MM.1S (cell line): Measurements from ENCODE around the gene DNAI1.

Experiments used
- EZH2phosphoT487 ChIP-seq: fragments of 300-600 bp; sonication (generic); IDR thresholded peaks from 2 replicates; pipeline ENCODE4 v1.6.1; 2018; ENCODE audit warnings: antibody characterized with exemption, low read length
- TF ChIP-seq, protein P1 (sequence below): fragments of 300-600 bp; sonication (generic); IDR thresholded peaks from 2 replicates; pipeline ENCODE4 v1.5.1; 2016; ENCODE audit warnings: antibody characterized with exemption, low read length, mixed read lengths

DNA sequence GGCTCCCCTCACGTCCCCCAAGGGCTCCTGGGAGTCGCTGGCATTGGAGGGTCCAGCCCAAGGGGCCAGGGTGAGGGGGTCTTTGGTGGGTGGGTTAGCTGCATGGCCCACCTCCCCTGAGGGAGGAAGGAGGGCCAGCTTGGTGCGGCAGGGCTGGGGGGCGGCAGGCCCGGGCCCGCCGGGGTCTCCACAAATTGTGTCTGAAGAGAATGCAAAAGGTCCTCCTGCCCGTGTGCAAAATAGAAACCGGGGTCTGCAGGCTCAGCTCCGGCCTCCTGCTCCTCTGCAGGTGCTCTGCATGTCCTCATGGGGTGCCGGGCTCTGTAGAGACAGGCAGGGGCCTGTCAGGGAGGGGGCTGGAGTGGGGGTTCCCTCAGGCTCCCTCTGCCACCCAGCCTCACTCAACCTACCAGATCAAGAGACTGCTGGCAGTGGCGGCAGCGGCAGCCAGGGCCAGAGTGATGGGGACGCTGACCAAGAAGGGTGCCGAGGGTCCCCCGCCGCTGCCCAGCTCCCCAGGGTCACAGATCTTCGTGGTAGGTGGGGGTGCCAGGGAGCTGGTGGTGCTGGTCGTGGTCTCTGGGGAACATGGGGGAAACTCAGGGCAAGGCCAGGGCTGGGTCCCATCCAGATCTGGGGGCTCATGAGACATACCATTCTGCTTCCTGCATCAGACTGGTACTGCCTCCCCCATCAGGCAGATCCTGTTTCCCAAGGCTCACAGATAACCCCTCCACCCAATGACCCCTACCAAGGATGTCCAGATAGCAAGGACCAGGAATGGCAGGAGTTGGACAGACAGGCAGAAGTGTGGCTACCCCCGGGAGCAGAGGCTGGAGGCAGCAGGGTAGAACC is 93.4 kb downstream of the DNAI1 start:
- TF ChIP-seq, protein P1, sequence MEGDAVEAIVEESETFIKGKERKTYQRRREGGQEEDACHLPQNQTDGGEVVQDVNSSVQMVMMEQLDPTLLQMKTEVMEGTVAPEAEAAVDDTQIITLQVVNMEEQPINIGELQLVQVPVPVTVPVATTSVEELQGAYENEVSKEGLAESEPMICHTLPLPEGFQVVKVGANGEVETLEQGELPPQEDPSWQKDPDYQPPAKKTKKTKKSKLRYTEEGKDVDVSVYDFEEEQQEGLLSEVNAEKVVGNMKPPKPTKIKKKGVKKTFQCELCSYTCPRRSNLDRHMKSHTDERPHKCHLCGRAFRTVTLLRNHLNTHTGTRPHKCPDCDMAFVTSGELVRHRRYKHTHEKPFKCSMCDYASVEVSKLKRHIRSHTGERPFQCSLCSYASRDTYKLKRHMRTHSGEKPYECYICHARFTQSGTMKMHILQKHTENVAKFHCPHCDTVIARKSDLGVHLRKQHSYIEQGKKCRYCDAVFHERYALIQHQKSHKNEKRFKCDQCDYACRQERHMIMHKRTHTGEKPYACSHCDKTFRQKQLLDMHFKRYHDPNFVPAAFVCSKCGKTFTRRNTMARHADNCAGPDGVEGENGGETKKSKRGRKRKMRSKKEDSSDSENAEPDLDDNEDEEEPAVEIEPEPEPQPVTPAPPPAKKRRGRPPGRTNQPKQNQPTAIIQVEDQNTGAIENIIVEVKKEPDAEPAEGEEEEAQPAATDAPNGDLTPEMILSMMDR, result no peak
- TF ChIP-seq EZH2phosphoT487, result no peak
